Measurements from ENCODE around the gene NEUROD6.

Gene NEUROD6

GRCh38 chr7:31363496-31363895 lies 23.0 kb upstream of the NEUROD6 start:
- H3K36me3 ChIP-seq (ENCODE audit: insufficient read depth): no peaks in the 10 kb centered on the region
- TF ChIP-seq, protein P1, sequence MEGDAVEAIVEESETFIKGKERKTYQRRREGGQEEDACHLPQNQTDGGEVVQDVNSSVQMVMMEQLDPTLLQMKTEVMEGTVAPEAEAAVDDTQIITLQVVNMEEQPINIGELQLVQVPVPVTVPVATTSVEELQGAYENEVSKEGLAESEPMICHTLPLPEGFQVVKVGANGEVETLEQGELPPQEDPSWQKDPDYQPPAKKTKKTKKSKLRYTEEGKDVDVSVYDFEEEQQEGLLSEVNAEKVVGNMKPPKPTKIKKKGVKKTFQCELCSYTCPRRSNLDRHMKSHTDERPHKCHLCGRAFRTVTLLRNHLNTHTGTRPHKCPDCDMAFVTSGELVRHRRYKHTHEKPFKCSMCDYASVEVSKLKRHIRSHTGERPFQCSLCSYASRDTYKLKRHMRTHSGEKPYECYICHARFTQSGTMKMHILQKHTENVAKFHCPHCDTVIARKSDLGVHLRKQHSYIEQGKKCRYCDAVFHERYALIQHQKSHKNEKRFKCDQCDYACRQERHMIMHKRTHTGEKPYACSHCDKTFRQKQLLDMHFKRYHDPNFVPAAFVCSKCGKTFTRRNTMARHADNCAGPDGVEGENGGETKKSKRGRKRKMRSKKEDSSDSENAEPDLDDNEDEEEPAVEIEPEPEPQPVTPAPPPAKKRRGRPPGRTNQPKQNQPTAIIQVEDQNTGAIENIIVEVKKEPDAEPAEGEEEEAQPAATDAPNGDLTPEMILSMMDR (conservative IDR thresholded peaks at IDR 0.05; ENCODE audit: low read depth, low read length): no peak
- H3K4me2 ChIP-seq: no peak overlapping the region
- H3K27me3 ChIP-seq (ENCODE audit: insufficient read depth, low read depth): no peaks in the 10 kb centered on the region
- H3K4me3 ChIP-seq (IDR thresholded peaks at IDR 0.05; ENCODE audit: insufficient read depth, low read depth, low read length): no peak overlapping the region
- no peaks in the 10 kb centered on the region for H4K20me1 ChIP-seq (ENCODE audit: insufficient read depth)
- H3K4me1 ChIP-seq (ENCODE audit: low read depth, poor library complexity, severe bottlenecking): no peaks in the 10 kb centered on the region
- no peak overlapping the region for H3K27ac ChIP-seq
- no peaks in the 10 kb centered on the region for H3K79me2 ChIP-seq (ENCODE audit: insufficient read depth, low read depth)
- no peak overlapping the region for H2AFZ ChIP-seq (ENCODE audit: low read depth)
- no peak overlapping the region for H3K9ac ChIP-seq

- H2AFZ ChIP-seq (ENCODE audit: low read depth): no peak overlapping the region
- no peak overlapping the region for H3K27ac ChIP-seq
- no peaks in the 10 kb centered on the region for H3K36me3 ChIP-seq (ENCODE audit: insufficient read depth)
- TF ChIP-seq, protein P1 (conservative IDR thresholded peaks at IDR 0.05; ENCODE audit: low read depth, low read length): no peak
- no peaks in the 10 kb centered on the region for H3K27me3 ChIP-seq (ENCODE audit: insufficient read depth, low read depth)
- H3K9ac ChIP-seq: no peak overlapping the region
- H3K4me1 ChIP-seq (ENCODE audit: low read depth, poor library complexity, severe bottlenecking): no peaks in the 10 kb centered on the region
- H3K4me3 ChIP-seq (IDR thresholded peaks at IDR 0.05; ENCODE audit: insufficient read depth, low read depth, low read length): no peak overlapping the region
- H3K4me2 ChIP-seq: no peak overlapping the region
- no peaks in the 10 kb centered on the region for H3K79me2 ChIP-seq (ENCODE audit: insufficient read depth, low read depth)
- no peaks in the 10 kb centered on the region for H4K20me1 ChIP-seq (ENCODE audit: insufficient read depth)
These were observed 22.5 kb upstream of the NEUROD6 start for GRCh38 chr7:31363051-31363450.

GRCh38 chr7:31362401-31362800 lies 21.9 kb upstream of the NEUROD6 start:
- Histone ChIP-seq H3K27ac (no peak overlapping the region), H4K20me1 (ENCODE audit: insufficient read depth) (no peaks in the 10 kb centered on the region), H3K4me2 (no peak overlapping the region), H3K9ac (no peak overlapping the region), H3K36me3 (ENCODE audit: insufficient read depth) (no peaks in the 10 kb centered on the region), H3K4me1 (ENCODE audit: low read depth, poor library complexity, severe bottlenecking) (no peaks in the 10 kb centered on the region), H3K4me3 (IDR thresholded peaks at IDR 0.05; ENCODE audit: insufficient read depth, low read depth, low read length) (no peak overlapping the region), H3K79me2 (ENCODE audit: insufficient read depth, low read depth) (no peaks in the 10 kb centered on the region), H3K27me3 (ENCODE audit: insufficient read depth, low read depth) (no peaks in the 10 kb centered on the region), H2AFZ (ENCODE audit: low read depth) (no peak overlapping the region)
- TF ChIP-seq, protein P1 (conservative IDR thresholded peaks at IDR 0.05; ENCODE audit: low read depth, low read length): no peak

GRCh38 chr7:31358467-31358866 lies 17.9 kb upstream of the NEUROD6 start:
- H3K27ac ChIP-seq: no peak overlapping the region
- no peak overlapping the region for H2AFZ ChIP-seq (ENCODE audit: low read depth)
- no peaks in the 10 kb centered on the region for H4K20me1 ChIP-seq (ENCODE audit: insufficient read depth)
- no peak overlapping the region for H3K4me3 ChIP-seq (IDR thresholded peaks at IDR 0.05; ENCODE audit: insufficient read depth, low read depth, low read length)
- H3K27me3 ChIP-seq (ENCODE audit: insufficient read depth, low read depth): no peaks in the 10 kb centered on the region
- no peaks in the 10 kb centered on the region for H3K79me2 ChIP-seq (ENCODE audit: insufficient read depth, low read depth)
- TF ChIP-seq, protein P1 (conservative IDR thresholded peaks at IDR 0.05; ENCODE audit: low read depth, low read length): no peak
- no peaks in the 10 kb centered on the region for H3K36me3 ChIP-seq (ENCODE audit: insufficient read depth)
- no peak overlapping the region for H3K4me2 ChIP-seq
- no peaks in the 10 kb centered on the region for H3K4me1 ChIP-seq (ENCODE audit: low read depth, poor library complexity, severe bottlenecking)
- no peak overlapping the region for H3K9ac ChIP-seq
